HG03457 (cell line): ENCODE results near the gene SUPV3L1.
"Not testable (repeated sequence)": the region's sequence is repeated elsewhere in the genome, so short reads cannot be mapped to it uniquely, and the experiment has no call there.

Experiments used
- ATAC-seq: cut with Tn5 transposase; IDR thresholded peaks from one replicate; pipeline ENCODE4 v1.9.1; 2021; ENCODE audit warnings: moderate number of reproducible peaks; ENCODE audit not compliant: unreplicated experiment

SUPV3L1 gene

DNA sequence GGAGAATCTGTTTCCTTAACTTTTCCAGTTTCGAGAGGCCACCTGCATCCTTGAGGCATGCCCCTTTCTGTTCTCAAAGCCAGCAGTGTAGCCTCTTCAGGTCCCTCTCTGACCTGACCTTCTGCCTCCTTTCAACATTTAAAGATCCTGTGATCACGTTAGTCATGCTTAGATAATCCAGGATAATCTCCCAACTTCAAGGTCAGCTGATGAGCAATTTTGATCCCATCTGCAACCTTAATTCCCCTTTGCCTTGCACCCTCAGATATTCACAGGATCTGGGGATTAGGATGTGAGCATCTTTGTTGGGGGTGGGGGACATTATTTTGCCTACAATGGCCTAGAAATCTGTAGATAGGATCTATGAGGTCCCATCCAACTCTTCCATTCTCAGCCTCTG lies 48.1 kb downstream of the SUPV3L1 start:
- ATAC-seq: no peak

DNA sequence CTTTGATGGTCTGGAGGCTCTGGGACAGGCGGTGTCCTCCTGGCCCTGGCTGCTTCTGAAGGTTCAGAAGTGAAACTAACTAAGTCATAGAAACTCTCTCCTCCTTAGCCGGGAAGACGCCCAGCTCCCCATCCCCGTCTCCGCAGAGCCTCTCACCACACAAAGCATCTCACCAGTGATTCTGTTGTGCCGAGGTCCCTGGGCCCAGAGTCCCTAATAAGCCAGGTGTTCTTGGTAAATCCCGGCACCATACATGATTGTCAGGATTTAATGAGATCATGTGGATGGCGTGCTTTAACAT lies 49.5 kb downstream of the SUPV3L1 start:
- no peak for ATAC-seq

DNA sequence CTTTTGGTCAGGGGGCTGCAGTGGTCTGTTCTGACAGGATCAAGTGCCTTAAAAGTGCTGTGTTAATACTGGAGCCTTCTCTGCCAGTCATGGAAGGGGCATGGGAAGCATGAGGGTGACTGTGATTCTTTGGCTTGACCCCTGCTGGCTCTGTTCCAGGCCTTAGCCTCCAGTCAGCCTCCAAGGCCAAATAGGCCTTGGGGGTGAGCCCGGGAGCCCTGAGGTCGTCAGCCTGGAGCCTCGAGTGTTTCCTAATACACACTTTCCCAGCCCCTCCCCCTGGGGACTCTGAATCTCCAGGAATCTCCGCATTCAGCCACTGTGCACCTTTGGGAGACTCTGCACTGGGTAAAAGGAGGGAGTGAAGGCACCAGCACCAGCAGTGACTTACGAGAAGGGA lies 50.1 kb downstream of the SUPV3L1 start:
- no peak for ATAC-seq

DNA sequence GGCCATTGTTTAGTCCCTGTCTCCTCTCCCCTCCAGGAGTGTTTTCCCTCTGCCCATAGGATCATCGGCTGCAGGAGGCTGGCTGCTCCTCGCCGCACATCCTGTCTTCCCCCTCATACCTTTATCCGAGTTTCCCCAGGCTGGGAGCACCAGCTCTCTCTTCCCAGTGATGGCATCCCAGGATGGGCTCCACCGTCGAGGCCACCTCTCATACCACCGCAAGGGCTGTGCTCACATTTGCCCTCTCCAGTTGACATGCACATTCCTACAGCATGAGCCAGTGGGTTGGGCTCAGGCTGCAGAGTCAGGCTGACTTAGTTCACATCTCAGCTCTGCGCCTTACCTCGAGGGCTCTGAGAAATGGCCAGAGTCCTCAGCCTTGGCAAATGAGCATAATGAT lies 52.2 kb downstream of the SUPV3L1 start:
- no peak for ATAC-seq

DNA sequence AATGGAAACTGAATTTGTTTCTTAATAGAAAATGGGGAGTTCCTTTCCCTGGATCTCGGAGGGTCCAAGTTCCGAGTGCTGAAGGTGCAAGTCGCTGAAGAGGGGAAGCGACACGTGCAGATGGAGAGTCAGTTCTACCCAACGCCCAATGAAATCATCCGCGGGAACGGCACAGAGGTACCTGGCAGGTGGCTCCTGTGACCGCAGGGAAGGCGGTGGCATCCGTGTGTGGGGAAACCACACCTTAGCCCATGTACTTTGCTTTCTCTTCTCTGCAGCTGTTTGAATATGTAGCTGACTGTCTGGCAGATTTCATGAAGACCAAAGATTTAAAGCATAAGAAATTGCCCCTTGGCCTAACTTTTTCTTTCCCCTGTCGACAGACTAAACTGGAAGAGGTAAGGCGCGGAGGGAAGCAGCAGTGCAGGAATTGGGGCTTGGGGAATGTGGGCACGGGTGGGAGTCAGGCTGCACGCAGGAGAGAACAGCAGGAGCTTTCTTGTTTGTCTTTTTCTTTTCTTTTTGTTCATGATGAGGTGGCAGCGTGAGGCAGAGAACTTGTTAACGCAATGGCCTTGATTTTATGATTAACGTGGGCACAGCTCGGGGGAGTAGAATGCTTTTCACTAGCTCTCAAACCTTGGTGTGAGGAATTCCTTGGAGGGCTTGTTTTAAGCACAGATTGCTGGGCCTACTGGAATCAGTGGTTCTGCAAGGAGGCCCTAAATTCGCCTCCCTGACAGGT lies 52.9 kb downstream of the SUPV3L1 start:
- ATAC-seq: no peak

DNA sequence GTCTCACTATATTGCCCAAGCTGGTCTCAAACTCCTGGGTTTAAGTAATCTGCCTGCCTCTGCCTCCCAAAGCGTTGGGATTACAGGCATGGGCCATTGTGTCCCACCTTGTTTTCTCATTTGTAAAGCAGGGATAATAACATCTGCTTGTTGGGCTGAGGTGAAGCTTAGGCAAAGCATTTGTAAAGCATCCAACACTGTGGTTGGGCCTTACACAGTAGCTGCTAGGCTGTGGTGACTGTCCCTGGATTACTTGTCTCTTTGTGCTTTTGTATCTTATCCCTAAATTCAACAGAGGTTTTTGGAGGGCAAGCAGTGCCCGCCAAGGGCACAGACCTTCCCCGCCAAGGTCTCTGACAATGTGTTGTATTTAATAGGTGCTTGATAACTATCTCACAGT lies 54.4 kb downstream of the SUPV3L1 start:
- no peak for ATAC-seq

DNA sequence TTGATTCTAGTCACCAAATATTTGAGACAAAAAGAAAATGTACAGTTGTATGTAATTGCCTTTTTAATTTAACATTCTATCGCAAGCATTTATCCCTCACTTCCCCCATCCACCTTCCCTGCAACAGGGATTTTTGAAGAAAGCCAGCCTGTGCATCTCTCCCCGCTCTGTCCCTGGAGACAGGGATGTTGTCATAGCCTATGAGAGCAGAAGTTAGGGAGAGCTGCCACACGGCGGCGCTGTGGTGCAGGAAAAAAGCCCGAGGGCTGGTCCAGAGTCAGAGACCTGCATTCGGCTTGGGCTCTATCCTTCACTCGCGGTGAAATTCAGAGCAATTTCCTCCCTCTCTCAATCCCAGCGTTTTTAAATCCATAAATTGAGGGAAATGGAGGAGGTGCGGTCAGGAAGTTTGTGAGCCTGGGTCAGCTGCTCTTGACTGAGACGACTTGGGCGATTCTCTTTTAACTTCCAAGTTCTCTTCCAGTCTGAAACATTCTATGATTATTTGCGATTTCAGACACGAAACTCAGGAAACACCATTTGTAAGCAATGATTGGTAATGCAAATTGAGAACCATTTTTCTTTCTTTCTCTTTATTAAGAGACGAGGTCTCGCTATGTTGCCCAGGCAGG lies 57.6 kb downstream of the SUPV3L1 start:
- ATAC-seq: peak; percentile 85

DNA sequence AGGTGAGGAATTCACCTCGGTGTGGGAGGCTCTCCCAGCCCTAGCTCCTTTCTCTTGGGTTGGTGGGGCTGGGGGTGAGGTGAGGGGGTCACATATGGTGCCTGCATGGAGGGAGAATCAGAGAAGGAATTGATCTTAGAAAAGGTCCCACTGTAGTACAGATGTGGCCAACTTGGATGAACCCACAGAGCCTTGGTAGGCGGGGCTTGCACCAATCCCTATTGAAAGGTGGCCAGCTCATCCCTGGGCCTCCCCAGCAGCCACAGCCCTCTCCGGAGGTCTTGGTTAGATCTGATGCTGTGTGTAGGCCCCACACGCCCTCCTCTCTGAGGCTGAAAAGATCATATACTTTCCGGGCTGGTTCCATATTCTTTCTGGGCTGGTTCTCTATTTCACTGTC lies 59.1 kb downstream of the SUPV3L1 start:
- no peak for ATAC-seq

DNA sequence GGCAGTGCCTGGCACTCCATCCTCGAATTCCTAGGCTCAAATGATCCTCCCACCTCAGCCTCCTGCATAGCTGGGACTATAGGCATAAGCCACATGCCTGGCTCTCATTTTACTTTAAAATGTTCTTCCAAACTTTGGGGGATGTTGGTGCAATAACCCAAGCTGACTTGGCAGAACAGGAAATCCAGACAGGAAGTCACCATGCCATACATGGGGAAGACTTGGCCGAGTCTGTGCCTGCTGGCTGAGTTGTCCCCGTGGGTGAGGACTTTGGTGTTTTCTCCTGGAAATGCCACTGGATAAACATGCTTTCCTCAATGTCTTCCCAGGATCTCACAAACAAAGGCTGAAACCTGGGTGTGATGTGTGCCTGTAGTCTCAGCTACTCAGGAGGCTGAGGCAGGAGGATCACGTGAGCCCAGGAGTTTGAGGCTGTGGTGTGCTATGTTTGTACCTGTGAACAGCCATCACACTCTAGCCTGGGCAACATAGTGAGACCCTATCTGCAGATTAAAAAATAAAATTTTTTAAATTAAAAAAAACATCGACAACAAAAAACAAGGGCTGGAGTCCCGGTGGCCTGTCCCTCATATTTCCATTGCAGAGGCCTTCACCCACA lies 59.9 kb downstream of the SUPV3L1 start:
- no peak for ATAC-seq

DNA sequence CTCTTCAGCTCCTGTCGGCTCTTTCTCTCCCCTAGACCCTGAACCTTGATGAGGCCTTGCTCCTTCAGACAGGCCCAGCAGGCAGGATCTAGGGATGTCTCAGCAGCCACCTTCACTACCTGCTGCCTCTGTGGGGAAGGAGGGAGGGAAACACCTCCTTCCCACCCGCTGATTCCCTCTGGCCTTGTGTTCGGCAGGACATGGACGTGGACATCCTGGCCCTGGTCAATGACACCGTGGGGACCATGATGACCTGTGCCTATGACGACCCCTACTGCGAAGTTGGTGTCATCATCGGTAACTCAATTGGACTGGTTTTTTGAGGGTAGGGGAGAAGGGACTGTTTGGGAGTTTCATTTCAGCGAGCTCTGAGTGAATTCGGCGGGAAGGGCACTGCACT lies 60.4 kb downstream of the SUPV3L1 start:
- ATAC-seq: no peak

DNA sequence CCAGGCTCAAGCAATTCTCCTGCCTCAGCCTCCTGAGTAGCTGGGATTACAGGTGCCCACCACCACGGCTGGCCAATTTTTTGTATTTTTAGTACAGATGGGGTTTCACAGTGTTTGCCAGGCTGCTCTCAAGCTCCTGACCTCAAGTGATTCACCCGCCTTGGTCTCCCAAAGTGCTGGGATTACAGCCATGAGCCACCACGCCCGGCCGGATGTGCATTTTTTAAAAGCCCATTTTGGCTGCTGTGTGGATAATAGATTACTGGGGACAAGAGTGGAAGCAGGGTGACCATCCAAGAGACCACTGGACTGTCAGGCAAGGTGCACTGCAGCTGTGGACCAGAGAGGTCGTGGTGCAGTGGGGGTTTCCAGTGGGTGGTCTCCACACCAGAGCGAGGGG lies 61.5 kb downstream of the SUPV3L1 start:
- ATAC-seq: no peak

DNA sequence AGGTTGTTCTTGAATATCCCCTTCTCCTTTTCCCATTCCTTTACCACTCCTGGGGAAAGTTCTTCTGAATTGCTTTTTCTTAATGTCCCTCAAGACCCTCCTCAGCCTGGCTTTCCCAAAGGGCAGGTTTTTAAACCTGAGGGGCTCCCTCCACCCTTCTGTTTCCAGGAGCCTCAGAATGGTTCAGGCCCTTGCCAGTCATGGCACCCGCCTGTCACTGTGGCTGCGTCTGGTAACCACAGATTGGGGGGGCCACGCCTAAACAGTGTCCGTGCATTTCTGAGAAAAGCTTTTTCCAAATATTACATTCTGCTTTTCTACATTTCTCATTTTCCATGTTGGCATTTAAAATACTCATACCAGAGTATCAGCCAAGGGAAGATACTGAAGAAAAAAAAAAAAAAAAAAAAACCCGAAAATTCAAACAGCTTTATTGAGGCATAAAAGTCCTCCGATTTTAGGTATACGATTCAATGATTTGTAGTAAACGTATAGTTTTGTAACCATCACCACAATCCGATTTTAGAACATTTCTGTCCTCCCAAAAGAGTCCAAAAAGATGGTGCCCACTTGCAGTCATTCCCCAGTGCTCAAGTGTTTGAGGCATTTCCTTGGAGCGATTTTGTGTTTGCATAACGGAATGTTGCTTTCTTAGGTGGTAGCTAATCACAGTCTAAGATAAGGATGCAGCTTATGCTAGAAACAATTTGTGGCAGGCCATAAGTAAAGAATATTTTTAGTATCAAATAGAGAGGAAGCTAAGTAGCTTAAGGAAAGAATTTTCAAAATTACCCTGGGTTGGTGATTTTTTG lies 62.2 kb downstream of the SUPV3L1 start:
- no peak for ATAC-seq

DNA sequence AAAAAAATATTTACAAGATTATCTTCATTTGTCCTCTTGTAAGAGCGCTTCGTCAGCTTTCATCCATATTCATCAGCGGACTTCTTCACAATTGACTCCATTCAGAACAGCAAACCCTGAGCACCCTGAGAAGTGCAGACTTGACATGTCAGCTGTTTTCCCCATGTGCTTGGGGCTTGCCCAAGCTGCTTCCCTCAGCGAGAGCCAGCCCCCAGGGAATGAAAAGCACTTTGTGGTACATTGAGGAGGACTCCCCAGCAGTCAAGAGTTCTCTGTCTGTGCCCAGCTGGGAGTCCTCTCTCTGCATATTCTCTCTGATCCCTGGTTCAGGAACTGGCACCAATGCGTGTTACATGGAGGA lies 62.8 kb downstream of the SUPV3L1 start:
- no peak for ATAC-seq

DNA sequence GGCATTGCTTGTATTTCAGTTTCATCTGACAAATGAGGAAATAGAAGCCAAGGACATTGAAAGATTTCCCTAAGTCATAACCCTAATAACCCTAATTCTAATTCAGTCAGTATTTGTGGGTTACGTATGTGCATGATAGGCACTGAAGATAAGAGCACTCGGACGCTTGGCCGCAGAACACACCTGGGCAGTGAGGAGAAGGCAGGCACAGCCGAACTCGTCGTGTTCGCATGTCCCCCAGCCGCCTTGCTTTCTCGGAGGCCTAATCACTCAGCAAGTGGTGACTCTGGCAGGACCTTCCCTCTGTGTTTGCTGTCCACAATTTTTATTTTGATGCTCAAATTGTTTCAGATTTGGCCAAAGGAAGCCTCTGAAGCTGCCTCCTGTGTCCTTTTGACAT lies 63.8 kb downstream of the SUPV3L1 start:
- no peak for ATAC-seq

DNA sequence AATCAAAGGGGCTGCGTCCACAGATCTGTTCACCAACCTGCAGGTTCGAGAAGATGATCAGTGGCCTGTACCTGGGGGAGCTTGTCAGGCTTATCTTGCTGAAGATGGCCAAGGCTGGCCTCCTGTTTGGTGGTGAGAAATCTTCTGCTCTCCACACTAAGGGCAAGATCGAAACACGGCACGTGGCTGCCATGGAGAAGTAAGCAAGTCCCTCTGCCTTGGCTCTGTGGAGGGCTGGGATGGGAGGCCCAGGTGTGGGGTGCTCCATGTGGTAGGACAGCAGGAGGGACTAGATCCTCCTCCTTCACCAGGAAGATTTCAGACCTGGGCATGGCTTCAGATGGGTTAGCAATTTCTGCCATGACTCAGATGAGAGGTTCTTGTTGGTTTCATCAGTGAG lies 66.0 kb downstream of the SUPV3L1 start:
- no peak for ATAC-seq

DNA sequence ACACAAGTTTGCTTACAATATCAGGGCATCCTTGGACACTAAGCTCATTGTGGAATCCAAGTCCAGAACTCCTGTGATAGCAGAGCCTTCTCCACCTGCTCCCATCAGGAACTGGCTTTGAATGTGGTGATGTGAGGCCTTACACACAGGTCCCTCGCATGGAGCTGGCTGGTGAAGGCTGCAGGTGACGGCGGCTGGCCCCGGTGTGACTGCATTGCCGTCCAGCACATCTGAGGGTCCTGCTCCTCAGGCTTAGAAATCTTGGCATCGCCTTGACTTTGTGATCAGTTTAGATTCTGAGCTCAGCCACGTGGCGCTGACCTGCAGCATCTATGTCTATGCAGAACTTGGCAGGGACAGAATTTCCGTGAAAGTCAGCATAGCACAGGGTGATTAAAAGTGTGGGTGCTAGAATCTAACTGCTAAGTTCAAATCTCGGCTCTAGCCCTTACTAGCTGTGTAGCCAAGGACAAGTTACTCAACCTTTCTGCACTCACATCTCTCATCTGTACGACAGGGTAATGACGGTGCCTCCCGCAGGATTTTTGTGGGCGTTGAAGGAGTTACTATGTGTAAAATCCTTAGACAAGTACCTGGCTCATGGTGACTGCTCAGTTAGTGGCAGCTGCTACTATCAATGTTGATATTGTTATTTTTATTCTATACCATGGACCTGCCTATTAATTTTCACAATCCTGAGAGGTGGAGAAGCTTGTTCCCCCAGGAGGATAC lies 66.7 kb downstream of the SUPV3L1 start:
- ATAC-seq: no peak

DNA sequence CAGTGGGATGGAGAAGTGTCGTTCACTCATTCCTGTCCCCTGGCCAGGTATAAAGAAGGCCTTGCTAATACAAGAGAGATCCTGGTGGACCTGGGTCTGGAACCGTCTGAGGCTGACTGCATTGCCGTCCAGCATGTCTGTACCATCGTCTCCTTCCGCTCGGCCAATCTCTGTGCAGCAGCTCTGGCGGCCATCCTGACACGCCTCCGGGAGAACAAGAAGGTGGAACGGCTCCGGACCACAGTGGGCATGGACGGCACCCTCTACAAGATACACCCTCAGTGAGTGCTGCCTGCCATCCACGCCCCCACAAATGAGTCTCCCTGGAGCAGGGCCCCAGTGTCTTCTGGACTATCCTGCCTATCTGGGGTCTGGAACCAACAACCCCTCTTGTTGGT lies 67.3 kb downstream of the SUPV3L1 start:
- no peak for ATAC-seq

DNA sequence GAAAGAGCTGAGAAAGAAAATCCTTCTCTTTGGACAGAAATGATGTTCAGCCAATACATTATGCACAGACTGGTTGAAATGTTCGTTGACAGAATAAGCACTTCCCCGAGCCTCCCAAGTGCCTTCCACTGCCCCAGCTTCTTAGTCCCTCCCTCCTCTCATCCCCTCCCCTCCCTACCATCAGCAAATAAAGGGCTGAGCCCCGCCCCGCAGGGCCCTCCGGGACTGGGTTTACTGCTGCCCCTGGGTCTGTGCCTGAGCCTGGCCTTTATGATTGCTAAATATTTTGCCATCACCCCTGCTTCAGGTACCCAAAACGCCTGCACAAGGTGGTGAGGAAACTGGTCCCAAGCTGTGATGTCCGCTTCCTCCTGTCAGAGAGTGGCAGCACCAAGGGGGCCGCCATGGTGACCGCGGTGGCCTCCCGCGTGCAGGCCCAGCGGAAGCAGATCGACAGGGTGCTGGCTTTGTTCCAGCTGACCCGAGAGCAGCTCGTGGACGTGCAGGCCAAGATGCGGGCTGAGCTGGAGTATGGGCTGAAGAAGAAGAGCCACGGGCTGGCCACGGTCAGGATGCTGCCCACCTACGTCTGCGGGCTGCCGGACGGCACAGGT lies 68.2 kb downstream of the SUPV3L1 start:
- ATAC-seq: no peak

DNA sequence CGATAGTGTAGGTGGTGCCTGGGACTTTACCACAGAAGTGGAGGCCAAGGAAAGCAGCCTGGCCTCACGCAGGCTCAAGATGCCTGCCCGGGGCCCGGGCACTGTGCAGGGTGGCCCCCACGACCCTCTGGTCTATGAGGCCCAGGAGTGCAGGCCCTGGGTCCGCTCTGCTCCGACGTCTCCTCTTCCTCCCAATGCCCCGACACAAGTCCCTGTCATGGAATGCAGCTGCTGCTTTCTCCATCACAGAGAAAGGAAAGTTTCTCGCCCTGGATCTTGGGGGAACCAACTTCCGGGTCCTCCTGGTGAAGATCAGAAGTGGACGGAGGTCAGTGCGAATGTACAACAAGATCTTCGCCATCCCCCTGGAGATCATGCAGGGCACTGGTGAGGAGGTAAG lies 70.0 kb downstream of the SUPV3L1 start:
- ATAC-seq: no peak

DNA sequence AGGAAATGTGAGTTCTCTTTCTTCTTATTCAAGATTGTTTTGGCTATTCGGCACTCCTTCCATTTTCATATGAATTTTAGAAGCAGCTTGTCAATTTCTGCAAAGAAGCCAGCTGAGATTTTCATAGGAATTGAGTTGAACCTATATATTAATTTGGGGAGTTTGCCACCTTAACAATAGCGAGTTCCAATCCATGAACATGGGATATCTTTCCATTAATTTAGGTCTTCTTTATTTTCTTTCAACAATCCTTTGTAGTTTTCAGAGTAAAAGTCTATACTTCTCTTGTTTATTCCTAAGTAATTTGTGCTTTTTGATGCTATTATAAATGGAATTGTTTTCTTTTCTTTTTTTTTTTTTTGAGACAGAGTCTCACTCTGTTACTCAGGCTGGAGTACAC lies 71.4 kb downstream of the SUPV3L1 start:
- ATAC-seq: not testable (repeated sequence)

DNA sequence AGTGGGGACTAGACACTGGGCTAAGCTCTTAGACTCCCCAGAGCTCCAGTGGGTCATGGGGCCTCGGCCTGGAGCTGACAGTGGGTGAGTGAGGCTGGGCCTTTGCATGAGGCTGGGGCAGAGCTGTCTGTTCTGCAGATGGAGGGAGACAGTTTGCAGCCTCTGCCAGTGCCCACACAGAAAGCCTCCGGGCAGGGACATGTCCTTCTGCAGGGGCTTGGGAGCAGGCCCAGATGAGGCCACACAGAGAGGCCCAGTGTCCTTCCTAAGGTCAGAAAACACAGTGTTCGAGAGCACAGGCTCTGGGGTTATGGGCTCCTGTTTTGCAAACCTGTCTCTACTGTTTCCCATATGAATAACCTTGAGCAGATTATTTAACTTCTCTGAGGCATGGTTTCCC lies 73.1 kb downstream of the SUPV3L1 start:
- no peak for ATAC-seq
